SU-DHL-6 (cell line): Measurements from ENCODE around the gene C1QTNF6.

Source experiments
- CTCF ChIP-seq: fragments of 200-600 bp; sonication (generic); IDR thresholded peaks from one replicate; pipeline ENCODE4 v1.5.1; 2017; ENCODE audit warnings: antibody characterized with exemption, mild to moderate bottlenecking, low read length, moderate library complexity; ENCODE audit not compliant: insufficient read depth, poor library complexity, severe bottlenecking
- EZH2phosphoT487 ChIP-seq: fragments of 200-600 bp; sonication (generic), shearing (Covaris generic); conservative IDR thresholded peaks from 2 replicates; pipeline ENCODE4 v1.6.1; 2018; ENCODE audit warnings: mild to moderate bottlenecking, antibody characterized with exemption, low read length, moderate library complexity, mixed read lengths

GRCh38 chr22:37228106-37229011 lies 40.3 kb upstream of the C1QTNF6 start:
- TF ChIP-seq CTCF (no peak), EZH2phosphoT487 (no peak)
